Measurements from ENCODE around the gene SSUH2.
A peak's percentile ranks its signal among the peaks of the same experiment; 100 is the strongest.

Gene SSUH2

GRCh38 chr3:8621141-8621540 is 23.5 kb downstream of the SSUH2 start:
- H3K9me3 ChIP-seq (ENCODE audit: insufficient read depth, low read depth, low read length): peaks cover 2% of the 10 kb centered on the region
- no peak overlapping the region for H4K91ac ChIP-seq (ENCODE audit: low read depth, low read length)
- H3K79me2 ChIP-seq (ENCODE audit: control insufficient read depth, insufficient read depth, low read length, poor library complexity): no peaks in the 10 kb centered on the region
- H4K12ac ChIP-seq (ENCODE audit: low read depth, low read length): no peak overlapping the region
- H2AK5ac ChIP-seq (ENCODE audit: low read length): no peak overlapping the region
- no peak overlapping the region for H3K4me2 ChIP-seq (ENCODE audit: low read length)
- H3K4me1 ChIP-seq (ENCODE audit: control insufficient read depth in 1 of 2, insufficient read depth in 2 of 2, low read length in 2 of 2): peaks cover 3 to 5% of the 10 kb centered on the region in 2 experiments
- H3K27ac ChIP-seq (ENCODE audit: low read depth, low read length): no peak overlapping the region
- H3K4me3 ChIP-seq (ENCODE audit: low read depth, low read length): no peak overlapping the region
- H3K4ac ChIP-seq (ENCODE audit: low read depth, low read length): no peak overlapping the region
- no peak overlapping the region for H2BK5ac ChIP-seq (ENCODE audit: low read depth, low read length, poor library complexity)
- H2BK120ac ChIP-seq (ENCODE audit: insufficient read depth, low read length, poor library complexity): no peak overlapping the region
- H3K14ac ChIP-seq (ENCODE audit: low read length): no peak overlapping the region
- no peaks in the 10 kb centered on the region for H3K79me1 ChIP-seq (ENCODE audit: low read length)
- no peak overlapping the region for H3K23ac ChIP-seq (ENCODE audit: low read length)
- H3K36me3 ChIP-seq (ENCODE audit: control insufficient read depth in 1 of 2, insufficient read depth in 2 of 2, low read length in 2 of 2): no peaks in the 10 kb centered on the region
- no peak overlapping the region for H3K9ac ChIP-seq (ENCODE audit: low read length)
- DNase-seq: no peak
- no peak overlapping the region for H2BK12ac ChIP-seq (ENCODE audit: low read length)
- no CpG with 5 or more reads among the region's 3 CpGs for WGBS (ENCODE audit: extremely low coverage, insufficient coverage, insufficient read length)
- H3K27me3 ChIP-seq (ENCODE audit: insufficient read depth, low read length): no peaks in the 10 kb centered on the region
- H4K8ac ChIP-seq (ENCODE audit: low read depth, low read length): no peak overlapping the region
- H3K18ac ChIP-seq (ENCODE audit: low read length): no peak overlapping the region
- H2AFZ ChIP-seq (ENCODE audit: insufficient read depth, low read length, poor library complexity): no peak overlapping the region

- DNase-seq: peak; percentile 30 to 86
- no CpG with 5 or more reads among the region's 7 CpGs for WGBS (ENCODE audit: extremely low coverage, insufficient coverage, insufficient read length)
Observed at GRCh38 chr3:8619548-8619947, 25.1 kb downstream of the SSUH2 start.

GRCh38 chr3:8618950-8619349 is 25.6 kb downstream of the SSUH2 start:
- Histone ChIP-seq H3K4me1 (ENCODE audit: control insufficient read depth in 1 of 2, insufficient read depth in 2 of 2, low read length in 2 of 2) (peaks cover 3 to 5% of the 10 kb centered on the region in 2 experiments), H3K9ac (ENCODE audit: low read length) (no peak overlapping the region), H2BK5ac (ENCODE audit: low read depth, low read length, poor library complexity) (no peak overlapping the region), H3K36me3 (ENCODE audit: control insufficient read depth in 1 of 2, insufficient read depth in 2 of 2, low read length in 2 of 2) (no peaks in the 10 kb centered on the region), H3K79me2 (ENCODE audit: control insufficient read depth, insufficient read depth, low read length, poor library complexity) (no peaks in the 10 kb centered on the region), H3K27me3 (ENCODE audit: insufficient read depth, low read length) (no peaks in the 10 kb centered on the region), H3K9me3 (ENCODE audit: insufficient read depth, low read depth, low read length) (peaks cover 2% of the 10 kb centered on the region), H3K79me1 (ENCODE audit: low read length) (no peaks in the 10 kb centered on the region), H3K4ac (ENCODE audit: low read depth, low read length) (no peak overlapping the region), H3K23ac (ENCODE audit: low read length) (no peak overlapping the region), H4K91ac (ENCODE audit: low read depth, low read length) (no peak overlapping the region), H2AFZ (ENCODE audit: insufficient read depth, low read length, poor library complexity) (no peak overlapping the region), H2BK120ac (ENCODE audit: insufficient read depth, low read length, poor library complexity) (no peak overlapping the region), H4K8ac (ENCODE audit: low read depth, low read length) (no peak overlapping the region), H3K4me2 (ENCODE audit: low read length) (no peak overlapping the region), H4K12ac (ENCODE audit: low read depth, low read length) (no peak overlapping the region), H3K14ac (ENCODE audit: low read length) (no peak overlapping the region), H2BK12ac (ENCODE audit: low read length) (no peak overlapping the region), H3K27ac (ENCODE audit: low read depth, low read length) (no peak overlapping the region), H3K18ac (ENCODE audit: low read length) (no peak overlapping the region), H3K4me3 (ENCODE audit: low read depth, low read length) (no peak overlapping the region), H2AK5ac (ENCODE audit: low read length) (no peak overlapping the region)
- no peak for DNase-seq
- no CpG with 5 or more reads among the region's 4 CpGs for WGBS (ENCODE audit: extremely low coverage, insufficient coverage, insufficient read length)

More at GRCh38 chr3:8619548-8619947, 25.1 kb downstream of the SSUH2 start:
- H4K91ac ChIP-seq (ENCODE audit: low read depth, low read length): no peak overlapping the region
- H3K27ac ChIP-seq (ENCODE audit: low read depth, low read length): no peak overlapping the region
- no peak overlapping the region for H3K4me2 ChIP-seq (ENCODE audit: low read length)
- H3K4me3 ChIP-seq (ENCODE audit: low read depth, low read length): no peak overlapping the region
- H3K4ac ChIP-seq (ENCODE audit: low read depth, low read length): no peak overlapping the region
- H3K9ac ChIP-seq (ENCODE audit: low read length): no peak overlapping the region
- no peaks in the 10 kb centered on the region for H3K36me3 ChIP-seq (ENCODE audit: control insufficient read depth in 1 of 2, insufficient read depth in 2 of 2, low read length in 2 of 2)
- H3K23ac ChIP-seq (ENCODE audit: low read length): no peak overlapping the region
- peaks cover 3 to 5% of the 10 kb centered on the region in 2 experiments for H3K4me1 ChIP-seq (ENCODE audit: control insufficient read depth in 1 of 2, insufficient read depth in 2 of 2, low read length in 2 of 2)
- H2AFZ ChIP-seq (ENCODE audit: insufficient read depth, low read length, poor library complexity): no peak overlapping the region
- no peak overlapping the region for H2BK5ac ChIP-seq (ENCODE audit: low read depth, low read length, poor library complexity)
- H3K18ac ChIP-seq (ENCODE audit: low read length): no peak overlapping the region
- H3K9me3 ChIP-seq (ENCODE audit: insufficient read depth, low read depth, low read length): peaks cover 2% of the 10 kb centered on the region
- H3K79me2 ChIP-seq (ENCODE audit: control insufficient read depth, insufficient read depth, low read length, poor library complexity): no peaks in the 10 kb centered on the region
- no peaks in the 10 kb centered on the region for H3K79me1 ChIP-seq (ENCODE audit: low read length)
- H2BK120ac ChIP-seq (ENCODE audit: insufficient read depth, low read length, poor library complexity): no peak overlapping the region
- no peaks in the 10 kb centered on the region for H3K27me3 ChIP-seq (ENCODE audit: insufficient read depth, low read length)
- H4K12ac ChIP-seq (ENCODE audit: low read depth, low read length): no peak overlapping the region
- no peak overlapping the region for H2BK12ac ChIP-seq (ENCODE audit: low read length)
- H3K14ac ChIP-seq (ENCODE audit: low read length): no peak overlapping the region
- H2AK5ac ChIP-seq (ENCODE audit: low read length): no peak overlapping the region
- H4K8ac ChIP-seq (ENCODE audit: low read depth, low read length): no peak overlapping the region

- no peak overlapping the region for H3K27ac ChIP-seq (ENCODE audit: low read depth, low read length)
- no peaks in the 10 kb centered on the region for H3K27me3 ChIP-seq (ENCODE audit: insufficient read depth, low read length)
- H3K9me3 ChIP-seq (ENCODE audit: insufficient read depth, low read depth, low read length): peaks cover 2% of the 10 kb centered on the region
- no peak overlapping the region for H2AFZ ChIP-seq (ENCODE audit: insufficient read depth, low read length, poor library complexity)
- H3K23ac ChIP-seq (ENCODE audit: low read length): no peak overlapping the region
- H2BK12ac ChIP-seq (ENCODE audit: low read length): no peak overlapping the region
- H3K4me1 ChIP-seq (ENCODE audit: control insufficient read depth in 1 of 2, insufficient read depth in 2 of 2, low read length in 2 of 2): no peaks in the 10 kb centered on the region
- H3K4me3 ChIP-seq (ENCODE audit: low read depth, low read length): no peak overlapping the region
- no peak overlapping the region for H3K14ac ChIP-seq (ENCODE audit: low read length)
- no peaks in the 10 kb centered on the region for H3K79me2 ChIP-seq (ENCODE audit: control insufficient read depth, insufficient read depth, low read length, poor library complexity)
- no peak for DNase-seq
- H4K8ac ChIP-seq (ENCODE audit: low read depth, low read length): no peak overlapping the region
- H3K79me1 ChIP-seq (ENCODE audit: low read length): no peaks in the 10 kb centered on the region
- WGBS (ENCODE audit: extremely low coverage, insufficient coverage, insufficient read length): no CpG with 5 or more reads among the region's 5 CpGs
- H3K4ac ChIP-seq (ENCODE audit: low read depth, low read length): no peak overlapping the region
- no peak overlapping the region for H3K18ac ChIP-seq (ENCODE audit: low read length)
- no peak overlapping the region for H4K12ac ChIP-seq (ENCODE audit: low read depth, low read length)
- no peak overlapping the region for H2AK5ac ChIP-seq (ENCODE audit: low read length)
- no peaks in the 10 kb centered on the region for H3K36me3 ChIP-seq (ENCODE audit: control insufficient read depth in 1 of 2, insufficient read depth in 2 of 2, low read length in 2 of 2)
- no peak overlapping the region for H2BK5ac ChIP-seq (ENCODE audit: low read depth, low read length, poor library complexity)
- H3K4me2 ChIP-seq (ENCODE audit: low read length): no peak overlapping the region
- H3K9ac ChIP-seq (ENCODE audit: low read length): no peak overlapping the region
- no peak overlapping the region for H2BK120ac ChIP-seq (ENCODE audit: insufficient read depth, low read length, poor library complexity)
- H4K91ac ChIP-seq (ENCODE audit: low read depth, low read length): no peak overlapping the region
Observed at GRCh38 chr3:8617921-8618320, 26.7 kb downstream of the SSUH2 start.
